GM23338 (cell line): Measurements from ENCODE around the gene EMILIN2.

Source experiments
- EZH2 ChIP-seq: fragments of 200-600 bp; sonication (generic); IDR thresholded peaks from one replicate; pipeline ENCODE4 v1.8.0; 2017; ENCODE audit warnings: antibody characterized with exemption, mild to moderate bottlenecking, low read depth; ENCODE audit not compliant: unreplicated experiment
- JUNB ChIP-seq: IDR thresholded peaks from one replicate; pipeline ENCODE4 v1.6.1; 2016; ENCODE audit warnings: antibody characterized with exemption; ENCODE audit not compliant: unreplicated experiment
- NANOG ChIP-seq: IDR thresholded peaks from 2 replicates; pipeline ENCODE4 v1.6.1; 2016; ENCODE audit warnings: antibody characterized with exemption, borderline replicate concordance
- POLR2AphosphoS5 ChIP-seq: IDR thresholded peaks from 2 replicates; pipeline ENCODE4 v1.6.1; 2016; ENCODE audit warnings: antibody characterized with exemption, low read depth
- REST ChIP-seq: IDR thresholded peaks from one replicate; pipeline ENCODE4 v1.6.1; 2018; ENCODE audit warnings: antibody characterized with exemption; ENCODE audit not compliant: unreplicated experiment
- ZNF114 ChIP-seq: fragments of 250-450 bp; sonication (Bioruptor Pico); IDR thresholded peaks from 2 replicates; pipeline ENCODE4 v1.5.0; 2020; ENCODE audit warnings: mild to moderate bottlenecking, moderate library complexity
- ZNF331 ChIP-seq: fragments of 250-450 bp; sonication (Bioruptor Pico); IDR thresholded peaks from 2 replicates; pipeline ENCODE4 v1.5.0; 2020; ENCODE audit warnings: low read depth, mild to moderate bottlenecking, moderate library complexity
- TF ChIP-seq, protein P1 (sequence below), 2 experiments: fragments of 200-600 bp in 1 of 2; sonication (generic) in 1 of 2; conservative IDR thresholded peaks; 2 replicates each; pipeline versions ENCODE4 v1.5.1 to v1.6.1; 2016 to 2017; ENCODE audit warnings: antibody characterized with exemption in 2 of 2, low read depth in 2 of 2, mild to moderate bottlenecking in 2 of 2, moderate library complexity in 1 of 2

DNA sequence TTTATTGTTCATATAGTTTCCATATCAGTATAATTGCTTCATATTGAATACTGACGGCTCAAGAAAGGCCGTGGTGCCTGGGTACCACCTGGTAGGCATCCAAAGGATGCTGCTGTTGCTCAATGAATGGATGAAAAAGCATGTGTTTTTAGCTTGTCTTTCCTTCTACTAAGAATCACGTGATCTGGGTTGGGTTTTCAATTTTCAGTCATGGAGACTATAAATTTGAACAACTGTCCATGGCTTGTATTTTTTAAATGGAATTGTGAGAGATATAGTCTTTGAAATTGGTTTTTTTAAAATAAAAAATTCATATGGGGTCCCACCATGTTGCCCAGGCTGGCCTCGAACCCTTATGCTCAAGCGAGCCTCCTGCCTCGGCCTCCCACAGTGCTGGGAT, 25.3 kb downstream of the EMILIN2 start:
- TF ChIP-seq, protein P1, sequence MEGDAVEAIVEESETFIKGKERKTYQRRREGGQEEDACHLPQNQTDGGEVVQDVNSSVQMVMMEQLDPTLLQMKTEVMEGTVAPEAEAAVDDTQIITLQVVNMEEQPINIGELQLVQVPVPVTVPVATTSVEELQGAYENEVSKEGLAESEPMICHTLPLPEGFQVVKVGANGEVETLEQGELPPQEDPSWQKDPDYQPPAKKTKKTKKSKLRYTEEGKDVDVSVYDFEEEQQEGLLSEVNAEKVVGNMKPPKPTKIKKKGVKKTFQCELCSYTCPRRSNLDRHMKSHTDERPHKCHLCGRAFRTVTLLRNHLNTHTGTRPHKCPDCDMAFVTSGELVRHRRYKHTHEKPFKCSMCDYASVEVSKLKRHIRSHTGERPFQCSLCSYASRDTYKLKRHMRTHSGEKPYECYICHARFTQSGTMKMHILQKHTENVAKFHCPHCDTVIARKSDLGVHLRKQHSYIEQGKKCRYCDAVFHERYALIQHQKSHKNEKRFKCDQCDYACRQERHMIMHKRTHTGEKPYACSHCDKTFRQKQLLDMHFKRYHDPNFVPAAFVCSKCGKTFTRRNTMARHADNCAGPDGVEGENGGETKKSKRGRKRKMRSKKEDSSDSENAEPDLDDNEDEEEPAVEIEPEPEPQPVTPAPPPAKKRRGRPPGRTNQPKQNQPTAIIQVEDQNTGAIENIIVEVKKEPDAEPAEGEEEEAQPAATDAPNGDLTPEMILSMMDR (conservative IDR thresholded peaks at IDR 0.05; ENCODE audit: low read depth in 2 of 2): no peak
- no peak for TF ChIP-seq JUNB
- no peak for TF ChIP-seq POLR2AphosphoS5
- no peak for TF ChIP-seq EZH2
- TF ChIP-seq REST: no peak
- TF ChIP-seq NANOG: no peak
- no peak for TF ChIP-seq ZNF114 (CRISPR knock-in tag)
- TF ChIP-seq ZNF331: no peak
